Measurements from ENCODE around the gene EP400. TPM values are rescaled to one million over a fixed set of nuclear protein-coding genes. Genes with fewer than 3 reads are reported as not detected.

Gene EP400
- total RNA-seq, 1 experiment from 2014 or later = 61.7 TPM

- Histone ChIP-seq H3T11ph (ENCODE audit: low read length) (no peak overlapping the region), H3K79me2 (ENCODE audit: insufficient read depth, low read length) (no peaks in the 10 kb centered on the region; the same call in 1 of the 2 replicates), H3K9me3 (ENCODE audit: control insufficient read depth, low read depth, low read length) (no peaks in the 10 kb centered on the region), H3K4ac (ENCODE audit: low read depth, low read length) (no peak overlapping the region), H3K23ac (ENCODE audit: insufficient read length, low read depth, low read length) (no peak overlapping the region), H2BK120ac (ENCODE audit: low read depth, low read length, poor library complexity, severe bottlenecking) (no peak overlapping the region), H3K18ac (ENCODE audit: insufficient read length, low read depth, low read length) (no peak overlapping the region), H3K56ac (ENCODE audit: insufficient read length, low read depth, low read length) (no peak overlapping the region), H2BK5ac (ENCODE audit: insufficient read length, low read length) (no peak overlapping the region), H3K23me2 (ENCODE audit: insufficient read length, low read depth, low read length, poor library complexity, severe bottlenecking) (no peaks in the 10 kb centered on the region), H4K8ac (replicated peaks; ENCODE audit: insufficient read length, low read depth, low read length) (no peak overlapping the region), H3K14ac (ENCODE audit: insufficient read depth, low read length) (no peak overlapping the region), H2BK20ac (ENCODE audit: low read depth, low read length, poor library complexity, severe bottlenecking) (no peak overlapping the region), H3K9ac (ENCODE audit: extremely low read depth, insufficient read length, low read length) (no peak overlapping the region), H2BK12ac (ENCODE audit: insufficient read length, low read depth, low read length) (no peak overlapping the region), H2AFZ (ENCODE audit: low read length) (no peak overlapping the region), H3K27me3 (ENCODE audit: insufficient read depth, low read length) (no peaks in the 10 kb centered on the region), H3K79me1 (ENCODE audit: insufficient read depth, low read depth, low read length, poor library complexity, severe bottlenecking) (no peaks in the 10 kb centered on the region), H3K4me2 (ENCODE audit: insufficient read depth, insufficient read length, low read length) (no peak overlapping the region), H3K4me1 (ENCODE audit: insufficient read depth, low read length) (peaks cover 4% of the 10 kb centered on the region; the same call in 1 of the 2 replicates), H3K27ac (ENCODE audit: insufficient read length, low read depth, low read length) (no peak overlapping the region), H4K91ac (ENCODE audit: insufficient read length, low read depth, low read length) (no peak overlapping the region), H4K20me1 (ENCODE audit: control insufficient read depth, insufficient read depth, insufficient read length) (no peaks in the 10 kb centered on the region), H4K5ac (ENCODE audit: insufficient read length, low read depth, low read length) (no peak overlapping the region), H2BK15ac (ENCODE audit: low read depth, low read length) (no peak overlapping the region), H2AK5ac (ENCODE audit: insufficient read length, low read length) (no peak overlapping the region)
- Mint-ChIP-seq H3K9me3 (no peaks in the 10 kb centered on the region), H3K27ac (no peak overlapping the region; a peak in 1 of 7 replicates), H3K36me3 (ENCODE audit: insufficient read depth in 1 of 3, low read depth in 3 of 3) (peaks cover 40 to 73% (median 57%) of the 10 kb centered on the region in 3 experiments; a peak in 6 of 7 replicates), H3K27me3 (ENCODE audit: low read depth) (peaks cover 1% of the 10 kb centered on the region; the same call in 1 of the 2 replicates), H3K4me3 (no peak overlapping the region), H3K4me1 (peaks cover 3 to 8% of the 10 kb centered on the region in 2 experiments)
- peak; percentile 27 for DNase-seq
- TF ChIP-seq CTCF (conservative IDR thresholded peaks at IDR 0.05) = no peak
- no CpG with 5 or more reads among the region's 8 CpGs for WGBS (ENCODE audit: extremely low coverage, insufficient read length, low lambda C conversion rate)
These were observed 6.4 kb upstream of the EP400 start for GRCh38 chr12:131943389-131943788.
